Heart left ventricle (tissue), 13 donors: ENCODE measurements around the gene TM4SF20.

Source experiments
- CTCF ChIP-seq, 12 donors: fragments of 200-600 bp; sonication (generic) in 4 of 12; IDR thresholded peaks; one replicate each; pipeline versions ENCODE4 v1.5.0 to v1.8.0; 2018 to 2022; ENCODE audit warnings: antibody characterized with exemption in 12 of 12, mild to moderate bottlenecking in 5 of 12
- POLR2A ChIP-seq, 2 donors: fragments of 450-650 bp; IDR thresholded peaks; one replicate each; pipeline ENCODE4 v1.6.1; 2017; ENCODE audit warnings: antibody characterized with exemption in 2 of 2, mild to moderate bottlenecking in 2 of 2, moderate library complexity in 2 of 2
- donor health status: ischemic (EF 13 %, LVEDD 7.1; RV severe dilation, severe dysfunction).
- donor health status: DM: no; HTN: yes; CAD: no.
- donor health status: DM: no; HTN: no; CAD: no.
- donor health status: ischemic (EF 25% LVEDD 6.9; RV normal size, moderate dysfunction).
- donor health status: ischemic (EF 25% LVEDD 5.7; RV mildly dilated, moderate dysfunction).
- donor health status: ischemic (EF 35%, LVEDD 5.7; RV mildly dilated, moderate dysfunction).
- donor health status: nonischemic (EF 11% LVEDD 7.7; RV severe dilation, severe dysfunction).
- donor health status: DM: yes; HTN: yes; CAD: no.
- donor health status: PGD.
- donor health status: ischemic (EF 29% LVEDD 5.4; RV normal size, mild dysfunction).
- donor health status: nonischemic (EF 23%, LVEDD 6.1; RV moderate dilation, normal function).

GRCh38 chr2:227349989-227350612 is 29.0 kb downstream of the TM4SF20 start:
- TF ChIP-seq CTCF (IDR thresholded peaks at IDR 0.05) (no peak), POLR2A (IDR thresholded peaks at IDR 0.05) (no peak)
